HepG2 (cell line): ENCODE data around the gene BBIP1. TPM values are rescaled to one million over a fixed set of nuclear protein-coding genes. Genes with fewer than 3 reads are reported as not detected.

ENCODE experiments used
- ATAC-seq: fragments of 200-7000 bp; cut with Tn5 transposase; 3 replicates; pipeline ENCODE4 v1.9.1; 2020; ENCODE audit warnings: mild to moderate bottlenecking, moderate library complexity
- BruUV-seq: library from RNA; stranded (reverse); fragments of 400-500 nt; replicated peaks from 2 replicates; lab custom pipeline; 2021; lab: Mats Ljungman, UMichigan
- CTCF ChIA-PET: fragments of 300-600 bp; formaldehyde crosslinking; extraction: SDS; loops from one replicate; lab custom pipeline; 2021; ENCODE audit warnings: low total read pairs, inconsistent platforms, low intra/inter-chr PET ratio; lab: Yijun Ruan, JAX
- POLR2A ChIA-PET: fragments of 350-600 bp; sonication (Branson Sonifier 250); formaldehyde crosslinking; loops from one replicate; lab custom pipeline; 2020; ENCODE audit warnings: antibody characterized with exemption, inconsistent platforms; lab: Yijun Ruan, JAX
- DNase-seq: peaks from one replicate; pipeline ENCODE4 v3.0.0-alpha.2; 2015; ENCODE audit warnings: low spot score
- FAIRE-seq: peaks from 3 replicates; lab custom pipeline; 2011; peaks lifted over from hg19 to GRCh38; lab: Jason Lieb, UNC
- H2AFZ ChIP-seq: one replicate; pipeline ENCODE4 v1.6.1; 2011; ENCODE audit warnings: low read length, inconsistent platforms
- H3K27ac ChIP-seq: fragments of 300-600 bp; 3 replicates; pipeline ENCODE4 v1.8.0; 2011; ENCODE audit warnings: mixed run types, mild to moderate bottlenecking, mixed read lengths, low read length, inconsistent platforms; ENCODE audit not compliant: insufficient read depth; ENCODE audit errors: extremely low read length
- H3K27me3 ChIP-seq, 2 experiments: fragments of 200-600 bp in 1 of 2; 2 replicates in 1 of 2; 3 replicates in 1 of 2; pipeline versions ENCODE4 v1.6.0 to v1.8.0; 2011; ENCODE audit warnings: low read length in 2 of 2, mild to moderate bottlenecking in 2 of 2, moderate library complexity in 2 of 2, inconsistent platforms in 1 of 2; ENCODE audit not compliant: insufficient read depth in 2 of 2, control insufficient read depth in 1 of 2
- H3K36me3 ChIP-seq, 2 experiments: fragments of 200-600 bp in 1 of 2; replicated peaks in 1 of 2; 2 replicates in 1 of 2; 3 replicates in 1 of 2; pipeline versions ENCODE4 v1.5.1 to v1.8.0; 2011; ENCODE audit warnings: low read length in 2 of 2, inconsistent platforms in 1 of 2; ENCODE audit not compliant: insufficient read depth in 2 of 2, control insufficient read depth in 1 of 2
- H3K4me1 ChIP-seq: 2 replicates; pipeline ENCODE4 v1.5.1; 2012; ENCODE audit warnings: low read length, inconsistent platforms; ENCODE audit not compliant: insufficient read depth
- H3K4me2 ChIP-seq: 2 replicates; pipeline ENCODE4 v1.6.0; 2011; ENCODE audit warnings: low read depth, low read length, inconsistent platforms
- H3K4me3 ChIP-seq, 3 experiments: fragments of 200-600 bp in 1 of 3; sonication (generic), shearing (Covaris generic) in 1 of 3; replicated peaks in 1 of 3; 2 replicates each; pipeline ENCODE4 v1.5.1; 2011 to 2016; ENCODE audit warnings: low read length in 3 of 3, inconsistent platforms in 2 of 3, low read depth in 2 of 3, mild to moderate bottlenecking in 2 of 3, control low read depth in 1 of 3, mixed read lengths in 1 of 3; ENCODE audit not compliant: insufficient read depth in 1 of 3
- H3K79me2 ChIP-seq: one replicate; pipeline ENCODE4 v1.6.1; 2011; ENCODE audit warnings: low read length, inconsistent platforms; ENCODE audit not compliant: insufficient read depth
- H3K9ac ChIP-seq: 2 replicates; pipeline ENCODE4 v1.6.0; 2011; ENCODE audit warnings: mild to moderate bottlenecking, low read depth, low read length, inconsistent platforms; ENCODE audit not compliant: insufficient read depth
- H3K9me3 ChIP-seq: 2 replicates; pipeline ENCODE4 v1.5.1; 2012; ENCODE audit warnings: mild to moderate bottlenecking, low read length
- H4K20me1 ChIP-seq: 2 replicates; pipeline ENCODE4 v1.6.0; 2011; ENCODE audit warnings: inconsistent platforms, mild to moderate bottlenecking, low read length, moderate library complexity; ENCODE audit not compliant: insufficient read depth
- FOSL1 ChIP-seq: sonication (generic); formaldehyde crosslinking; IDR thresholded peaks from 2 replicates; pipeline ENCODE4 v1.9.0; 2021; ENCODE audit warnings: missing genetic modification reagents, borderline replicate concordance
- TRIM24 ChIP-seq: sonication (generic); formaldehyde crosslinking; IDR thresholded peaks from 2 replicates; pipeline ENCODE4 v1.8.0; 2022; ENCODE audit warnings: mild to moderate bottlenecking, missing genetic modification reagents
- ZNF501 ChIP-seq: sonication (generic); formaldehyde crosslinking; IDR thresholded peaks from 2 replicates; pipeline ENCODE4 v1.5.1; 2020; ENCODE audit warnings: mild to moderate bottlenecking, moderate library complexity, missing genetic modification reagents
- in situ Hi-C: cut with HindIII; loops from 2 replicates; pipeline ENCODE4 v1.10.0; 2017; ENCODE audit warnings: low pct_unique_long_range_greater_than_20kb; ENCODE audit not compliant: extremely low pct_ligation_motif_present
- intact Hi-C: fragments of 100-400 bp; cut with micrococcal nuclease; formaldehyde crosslinking; loops from one replicate; pipeline ENCODE4 v1.10.0; 2022; ENCODE audit not compliant: unreplicated experiment
- polyA plus RNA-seq, 8 experiments: library from polyadenylated mRNA; depleted of rRNA in 3 of 8; stranded (reverse) in 7 of 8; unstranded in 1 of 8; fragments of >200 nt; fragmentation: Illumina TruSeq in 4 of 8; extraction: Trizol in 4 of 8; gene quantifications; 2 replicates each; pipeline versions ENCODE4 v1.2.1 to v1.2.3, GENCODE V29; 2011 to 2016; ENCODE audit warnings: low read depth in 4 of 8, missing spikeins in 1 of 8, mixed read lengths in 1 of 8; ENCODE audit not compliant: insufficient read depth in 1 of 8
- total RNA-seq, 5 experiments: library from RNA; depleted of rRNA; stranded (reverse); fragments of >200 nt; fragmentation: Illumina TruSeq; extraction: Trizol; gene quantifications; 2 replicates each; pipeline ENCODE4 v1.2.3, GENCODE V29; 2016; ENCODE audit warnings: low read depth in 1 of 5
- TF ChIP-seq, protein P1 (sequence below): sonication (generic); formaldehyde crosslinking; IDR thresholded peaks from 2 replicates; pipeline ENCODE4 v1.9.0; 2022; ENCODE audit warnings: missing genetic modification reagents, mild to moderate bottlenecking, borderline replicate concordance

BBIP1 gene
- total and polyA plus RNA-seq, 2 of the 13 experiments (the other 11 are each of a cell fraction or from before 2014, with no cell fraction given): 18.3 to 24.1 TPM

DNA sequence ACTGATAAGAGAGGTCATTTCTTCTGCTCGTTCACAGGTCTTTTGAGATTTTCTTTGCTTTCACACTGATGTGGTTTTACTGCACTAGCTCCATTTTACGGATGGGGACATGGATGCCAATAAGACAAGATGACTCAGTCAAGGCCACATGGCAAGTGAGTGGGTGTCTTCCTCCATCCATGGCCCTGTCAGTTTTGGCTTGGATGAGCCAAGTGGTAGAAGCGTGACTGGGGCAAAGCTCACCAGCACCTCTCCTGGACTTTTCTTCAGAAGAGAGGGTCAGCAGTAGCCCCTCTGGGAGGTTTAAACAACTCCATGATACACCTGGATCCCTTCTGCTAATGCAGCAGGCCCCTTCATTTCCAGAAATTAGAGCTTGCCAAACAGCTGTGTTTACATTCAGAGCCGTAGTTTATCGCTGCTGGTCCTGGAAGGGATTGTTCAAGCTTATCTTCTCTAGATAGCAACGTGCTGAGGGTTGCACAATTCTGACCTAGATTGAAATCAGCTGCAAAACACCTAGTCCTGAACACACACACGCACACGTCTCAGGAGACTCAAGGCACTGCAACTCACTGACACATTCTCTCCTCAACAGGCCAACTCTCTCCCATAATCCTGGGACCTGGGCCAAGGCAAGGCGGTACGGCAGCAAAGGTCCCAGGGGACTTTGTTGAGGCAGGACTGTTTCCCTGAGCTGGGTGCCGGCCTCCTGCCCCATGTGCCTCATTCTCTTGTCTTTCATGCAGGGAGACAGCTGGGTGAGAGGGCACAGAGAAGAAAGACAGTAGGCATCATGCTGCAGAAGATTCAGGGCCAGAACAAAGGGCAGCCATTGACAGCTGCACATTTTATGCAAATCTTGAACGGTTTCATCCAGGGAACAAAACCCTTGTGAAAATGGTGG is 61.5 kb downstream of the BBIP1 start (continued):
- TF ChIP-seq TRIM24 (no peak), FOSL1 (CRISPR knock-in tag) (no peak)
- TF ChIP-seq, protein P1, sequence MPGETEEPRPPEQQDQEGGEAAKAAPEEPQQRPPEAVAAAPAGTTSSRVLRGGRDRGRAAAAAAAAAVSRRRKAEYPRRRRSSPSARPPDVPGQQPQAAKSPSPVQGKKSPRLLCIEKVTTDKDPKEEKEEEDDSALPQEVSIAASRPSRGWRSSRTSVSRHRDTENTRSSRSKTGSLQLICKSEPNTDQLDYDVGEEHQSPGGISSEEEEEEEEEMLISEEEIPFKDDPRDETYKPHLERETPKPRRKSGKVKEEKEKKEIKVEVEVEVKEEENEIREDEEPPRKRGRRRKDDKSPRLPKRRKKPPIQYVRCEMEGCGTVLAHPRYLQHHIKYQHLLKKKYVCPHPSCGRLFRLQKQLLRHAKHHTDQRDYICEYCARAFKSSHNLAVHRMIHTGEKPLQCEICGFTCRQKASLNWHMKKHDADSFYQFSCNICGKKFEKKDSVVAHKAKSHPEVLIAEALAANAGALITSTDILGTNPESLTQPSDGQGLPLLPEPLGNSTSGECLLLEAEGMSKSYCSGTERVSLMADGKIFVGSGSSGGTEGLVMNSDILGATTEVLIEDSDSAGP (CRISPR knock-in tag): peak; percentile 51; the same call in 1 of the 2 replicates

DNA sequence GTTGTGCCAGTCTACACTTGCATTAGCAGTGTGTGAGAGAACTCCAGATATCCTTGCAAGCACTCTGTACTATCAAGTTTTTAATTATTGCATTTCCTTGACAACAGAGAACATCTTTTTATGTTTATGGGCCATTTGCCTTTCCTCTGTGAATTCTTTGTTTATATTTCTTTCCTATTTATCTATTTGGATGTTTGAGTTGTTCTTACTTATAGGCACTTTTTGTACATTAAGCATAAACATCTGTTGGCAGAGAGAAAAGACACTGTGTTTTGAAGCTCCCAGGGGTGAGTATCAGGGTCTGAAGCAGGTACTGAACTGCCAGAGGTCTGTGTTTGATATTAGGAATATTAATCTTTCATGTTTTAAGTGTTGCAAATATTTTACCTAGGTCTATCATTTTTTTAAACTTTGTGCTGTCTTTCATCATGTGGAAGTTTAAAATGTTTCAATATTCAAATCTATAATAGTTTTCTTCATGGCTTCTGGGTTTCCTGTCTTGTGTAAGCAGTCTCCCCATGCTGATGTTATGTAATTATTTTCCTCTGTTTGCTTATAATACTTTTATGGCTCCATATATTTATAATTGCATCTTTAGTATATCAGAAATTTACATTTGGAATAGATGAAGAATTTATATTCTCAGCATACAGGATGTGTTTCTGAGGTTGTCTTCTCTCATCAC is 64.9 kb downstream of the BBIP1 start:
- H2AFZ ChIP-seq: no peak overlapping the region
- no TSS peak for BruUV-seq
- FAIRE-seq (no peak), DNase-seq (no peak)
- intact Hi-C loops: no loop called here
- H4K20me1 ChIP-seq: no peaks in the 10 kb centered on the region
- H3K27ac ChIP-seq: no peak overlapping the region
- no peaks in the 10 kb centered on the region for H3K36me3 ChIP-seq
- no peak overlapping the region for H3K9ac ChIP-seq
- no peak for TF ChIP-seq ZNF501 (CRISPR knock-in tag)
- TF ChIP-seq, all 625 proteins: peak for 0
- Histone ChIP-seq H3K9me3 (no peaks in the 10 kb centered on the region), H3K27me3 (no peaks in the 10 kb centered on the region; a peak in 1 of 5 replicates), H3K4me3 (no peak overlapping the region), H3K4me2 (no peak overlapping the region), H3K4me1 (peaks cover 53% of the 10 kb centered on the region), H3K79me2 (no peaks in the 10 kb centered on the region)
- ATAC-seq: no peak
- in situ Hi-C loops: no loop called here
- CTCF ChIA-PET: no interaction called here
- POLR2A ChIA-PET: no interaction called here
